ENCODE measurements around the gene ABHD11. TPM values are rescaled to one million over a fixed set of nuclear protein-coding genes. Genes with fewer than 3 reads are reported as not detected.

ABHD11 gene
- total RNA-seq, 1 experiment from 2014 or later, result 74.4 TPM

GRCh38 chr7:73727952-73728351 is 10.7 kb downstream of the ABHD11 start:
- intact Hi-C loops (cut with micrococcal nuclease; ENCODE audit: unreplicated experiment), result no loop called here
- Histone ChIP-seq H3K36me3 (ENCODE audit: low read depth) (no peaks in the 10 kb centered on the region), H3K9me3 (ENCODE audit: insufficient read depth, low read depth) (no peaks in the 10 kb centered on the region), H3K27me3 (ENCODE audit: insufficient read depth, low read depth) (no peaks in the 10 kb centered on the region), H3K4me1 (replicated peaks; ENCODE audit: insufficient read depth) (no peaks in the 10 kb centered on the region; the same call in 1 of the 2 replicates), H3K4me3 (no peak overlapping the region), H3K27ac (no peak overlapping the region), H4K20me1 (ENCODE audit: insufficient read depth) (no peaks in the 10 kb centered on the region), H3K79me2 (ENCODE audit: low read depth) (no peaks in the 10 kb centered on the region), H3K9me2 (ENCODE audit: insufficient read depth) (no peaks in the 10 kb centered on the region), H2AFZ (no peak overlapping the region), H3F3A (ENCODE audit: insufficient read depth, low read depth) (peaks cover 36% of the 10 kb centered on the region), H3K4me2 (no peak overlapping the region)
- DNase-seq, result no peak
- TF ChIP-seq EZH2 (IDR thresholded peaks at IDR 0.05; ENCODE audit: low read depth) (no peak), CTCF (conservative IDR thresholded peaks at IDR 0.05) (no peak)
- ChIA-PET POLR2A (ENCODE audit: unreplicated experiment) (interaction anchor here (0.6 kb wide), 2 partner anchors 150 to 228 kb away, joined by 13 to 28 read pairs; partner anchors contain the start of gene TBL2), CTCF (interaction anchor here (0.6 kb wide), 1 partner anchor 112 kb away, joined by 14 read pairs; no protein-coding TSS in a partner anchor)
- no TSS peak for BruUV-seq (replicated peaks)

DNA sequence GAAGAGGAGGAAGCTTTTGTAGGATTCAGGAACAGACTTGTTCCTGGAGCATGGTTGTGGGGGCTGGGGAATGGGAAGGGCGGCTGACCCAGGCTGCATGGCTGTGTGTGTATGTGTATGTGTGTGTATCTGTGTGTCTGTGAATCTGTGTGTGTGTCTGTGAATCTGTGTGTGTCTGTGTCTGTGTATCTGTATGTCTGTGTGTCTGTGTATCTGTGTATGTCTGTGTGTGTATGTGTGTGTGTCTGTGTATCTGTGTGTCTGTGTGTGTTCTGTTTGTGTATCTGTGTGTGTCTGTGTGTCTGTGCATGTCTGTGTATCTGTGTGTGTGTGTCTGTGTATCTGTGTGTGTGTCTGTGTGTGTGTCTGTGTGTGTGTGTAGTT is 12.5 kb downstream of the ABHD11 start:
- Histone ChIP-seq H4K20me1 (ENCODE audit: insufficient read depth) (no peaks in the 10 kb centered on the region), H3K9me2 (ENCODE audit: insufficient read depth) (no peaks in the 10 kb centered on the region), H3K36me3 (ENCODE audit: low read depth) (no peaks in the 10 kb centered on the region), H3F3A (ENCODE audit: insufficient read depth, low read depth) (peaks cover 27% of the 10 kb centered on the region; the same call in 1 of the 2 replicates), H3K4me3 (no peak overlapping the region), H3K9me3 (ENCODE audit: insufficient read depth, low read depth) (no peaks in the 10 kb centered on the region), H3K4me2 (no peak overlapping the region), H3K4me1 (replicated peaks; ENCODE audit: insufficient read depth) (peaks cover 15% of the 10 kb centered on the region), H2AFZ (no peak overlapping the region), H3K27ac (no peak overlapping the region), H3K27me3 (ENCODE audit: insufficient read depth, low read depth) (no peaks in the 10 kb centered on the region), H3K79me2 (ENCODE audit: low read depth) (no peaks in the 10 kb centered on the region)
- no TSS peak for BruUV-seq (replicated peaks)
- peak in 1 of 2 experiments; percentile 32 for DNase-seq
- intact Hi-C loops (cut with micrococcal nuclease; ENCODE audit: unreplicated experiment), result no loop called here
- POLR2A ChIA-PET (ENCODE audit: unreplicated experiment), result interaction anchor here (0.7 kb wide), 2 partner anchors 11 to 113 kb away, joined by 4 to 9 read pairs; no protein-coding TSS in a partner anchor
- no peak; the same call in 1 of the 2 replicates for TF ChIP-seq CTCF (conservative IDR thresholded peaks at IDR 0.05)
- TF ChIP-seq EZH2 (IDR thresholded peaks at IDR 0.05; ENCODE audit: low read depth), result no peak
- CTCF ChIA-PET, result interaction anchor here (0.5 to 1.3 kb wide), 2 partner anchors 119 to 133 kb away, joined by 3 to 7 read pairs; no protein-coding TSS in a partner anchor

GRCh38 chr7:73723813-73724212 is 14.8 kb downstream of the ABHD11 start:
- Histone ChIP-seq H3K9me3 (ENCODE audit: insufficient read depth, low read depth) (no peaks in the 10 kb centered on the region), H3K9me2 (ENCODE audit: insufficient read depth) (no peaks in the 10 kb centered on the region), H3K36me3 (ENCODE audit: low read depth) (no peaks in the 10 kb centered on the region), H2AFZ (no peak overlapping the region), H3F3A (ENCODE audit: insufficient read depth, low read depth) (peaks cover 31% of the 10 kb centered on the region; the same call in 1 of the 2 replicates), H3K79me2 (ENCODE audit: low read depth) (peaks cover 6% of the 10 kb centered on the region), H4K20me1 (ENCODE audit: insufficient read depth) (no peaks in the 10 kb centered on the region), H3K4me3 (no peak overlapping the region), H3K4me1 (replicated peaks; ENCODE audit: insufficient read depth) (peaks cover 15% of the 10 kb centered on the region), H3K27ac (no peak overlapping the region), H3K4me2 (no peak overlapping the region), H3K27me3 (ENCODE audit: insufficient read depth, low read depth) (no peaks in the 10 kb centered on the region)
- no peak for DNase-seq
- CTCF ChIA-PET, result no interaction called here
- TF ChIP-seq CTCF (conservative IDR thresholded peaks at IDR 0.05) (no peak), EZH2 (IDR thresholded peaks at IDR 0.05; ENCODE audit: low read depth) (no peak)
- BruUV-seq (replicated peaks), result no TSS peak
- intact Hi-C loops (cut with micrococcal nuclease; ENCODE audit: unreplicated experiment), result no loop called here
- POLR2A ChIA-PET (ENCODE audit: unreplicated experiment), result no interaction called here

Measured in PC-9 (cell line).